H1 (cell line): Measurements from ENCODE around the gene RBM20. TPM values are rescaled to one million over a fixed set of nuclear protein-coding genes. Genes with fewer than 3 reads are reported as not detected.

Source experiments
- CTCF ChIA-PET: fragments of 300-600 bp; sonication (Branson Sonifier 250); formaldehyde crosslinking; loops from one replicate; lab custom pipeline; 2021; ENCODE audit not compliant: partially characterized antibody; lab: Charles Lee
- POLR2A ChIA-PET: fragments of 300-600 bp; sonication (Branson Sonifier 250); formaldehyde crosslinking; loops from one replicate; lab custom pipeline; 2021; ENCODE audit warnings: inconsistent platforms; ENCODE audit not compliant: partially characterized antibody; lab: Charles Lee
- DNase-seq, 2 experiments: peaks; one replicate each; pipeline versions ENCODE4 v3.0.0 to v3.0.0-alpha.2; 2010 to 2022; ENCODE audit warnings: low spot score in 2 of 2, low read depth in 1 of 2, mixed read lengths in 1 of 2
- FAIRE-seq: peaks from 2 replicates; lab custom pipeline; 2011; peaks lifted over from hg19 to GRCh38; lab: Jason Lieb, UNC
- H2AFZ ChIP-seq: 2 replicates; pipeline ENCODE4 v1.8.1; 2012; ENCODE audit warnings: low read length, inconsistent platforms
- H2AK5ac ChIP-seq: 2 replicates; pipeline ENCODE4 v1.6.1; 2013; ENCODE audit warnings: low read depth, low read length
- H2BK120ac ChIP-seq: replicated peaks from 2 replicates; pipeline ENCODE3; 2013; ENCODE audit warnings: low read depth, low read length, inconsistent platforms
- H2BK12ac ChIP-seq: 2 replicates; pipeline ENCODE4 v1.6.1; 2013; ENCODE audit warnings: low read depth, low read length
- H2BK15ac ChIP-seq: 2 replicates; pipeline ENCODE4 v1.6.1; 2013; ENCODE audit warnings: low read length
- H2BK20ac ChIP-seq: 2 replicates; pipeline ENCODE4 v1.6.1; 2013; ENCODE audit warnings: low read length
- H2BK5ac ChIP-seq: 2 replicates; pipeline ENCODE4 v1.6.1; 2013; ENCODE audit warnings: low read depth, low read length
- H3K14ac ChIP-seq: 2 replicates; pipeline ENCODE4 v1.6.1; 2013; ENCODE audit warnings: inconsistent platforms; ENCODE audit not compliant: insufficient read length
- H3K18ac ChIP-seq: 2 replicates; pipeline ENCODE4 v1.6.1; 2013; ENCODE audit warnings: low read length; ENCODE audit errors: extremely low read depth
- H3K23ac ChIP-seq: 2 replicates; pipeline ENCODE4 v1.6.1; 2013; ENCODE audit warnings: inconsistent platforms; ENCODE audit not compliant: insufficient read length
- H3K23me2 ChIP-seq: 2 replicates; pipeline ENCODE4 v1.6.1; 2013; ENCODE audit warnings: low read depth, low read length
- H3K27ac ChIP-seq: 2 replicates; pipeline ENCODE4 v1.6.1; 2011; ENCODE audit warnings: low read depth, low read length, inconsistent platforms
- H3K27me3 ChIP-seq, 4 experiments: replicated peaks in 1 of 4; 1 replicate in 1 of 4; 2 replicates in 3 of 4; pipeline versions ENCODE4 v1.6.1 to v1.8.1; 2011 to 2013; ENCODE audit warnings: low read length in 3 of 4, mild to moderate bottlenecking in 3 of 4, inconsistent platforms in 2 of 4, mixed read lengths in 2 of 4, moderate library complexity in 1 of 4; ENCODE audit not compliant: control insufficient read depth in 3 of 4, insufficient read depth in 3 of 4; ENCODE audit errors: extremely low read depth in 1 of 4
- H3K36me3 ChIP-seq, 4 experiments: 2 replicates each; pipeline versions ENCODE4 v1.6.1 to v1.8.1; 2011 to 2013; ENCODE audit warnings: mild to moderate bottlenecking in 4 of 4, low read length in 3 of 4, moderate library complexity in 2 of 4, control low read depth in 1 of 4, inconsistent platforms in 1 of 4; ENCODE audit not compliant: insufficient read depth in 4 of 4, control insufficient read depth in 2 of 4
- H3K4ac ChIP-seq: replicated peaks from 2 replicates; pipeline ENCODE3; 2013; ENCODE audit warnings: low read length, low read depth, mixed read lengths, inconsistent platforms; ENCODE audit not compliant: insufficient read length
- H3K4me1 ChIP-seq, 4 experiments: replicated peaks in 1 of 4; 1 replicate in 1 of 4; 2 replicates in 3 of 4; pipeline versions ENCODE4 v1.6.1 to v1.8.1; 2011 to 2013; ENCODE audit warnings: low read length in 3 of 4, inconsistent platforms in 2 of 4, mixed read lengths in 1 of 4; ENCODE audit not compliant: insufficient read depth in 4 of 4, control insufficient read depth in 3 of 4
- H3K4me2 ChIP-seq, 2 experiments: 2 replicates each; pipeline versions ENCODE4 v1.6.1 to v1.8.1; 2011 to 2013; ENCODE audit warnings: low read depth in 2 of 2, low read length in 2 of 2, control low read depth in 1 of 2, inconsistent platforms in 1 of 2, mild to moderate bottlenecking in 1 of 2; ENCODE audit not compliant: insufficient read depth in 1 of 2
- H3K4me3 ChIP-seq, 4 experiments: fragments of 200-600, 300-600 bp in 1 of 4; sonication (generic), shearing (Covaris generic), sonication (Bioruptor Twin) in 1 of 4; 2 replicates each; pipeline versions ENCODE4 v1.5.1 to v1.8.1; 2011 to 2016; ENCODE audit warnings: low read length in 4 of 4, low read depth in 3 of 4, control low read depth in 2 of 4, inconsistent platforms in 2 of 4, mild to moderate bottlenecking in 2 of 4, mixed read lengths in 1 of 4, moderate library complexity in 1 of 4; ENCODE audit not compliant: insufficient read depth in 2 of 4; ENCODE audit errors: extremely low read depth in 1 of 4
- H3K56ac ChIP-seq: replicated peaks from 2 replicates; pipeline ENCODE3; 2013; ENCODE audit warnings: low read depth, mild to moderate bottlenecking, mixed read lengths, low read length, inconsistent platforms; ENCODE audit not compliant: insufficient read length
- H3K79me1 ChIP-seq: 2 replicates; pipeline ENCODE4 v1.6.1; 2013; ENCODE audit warnings: low read depth, low read length, control low read depth
- H3K79me2 ChIP-seq, 2 experiments: 2 replicates each; pipeline versions ENCODE4 v1.6.1 to v1.8.1; 2012 to 2013; ENCODE audit warnings: low read length in 2 of 2, mild to moderate bottlenecking in 2 of 2, inconsistent platforms in 1 of 2; ENCODE audit not compliant: insufficient read depth in 2 of 2, control insufficient read depth in 1 of 2
- H3K9ac ChIP-seq, 4 experiments: replicated peaks in 1 of 4; 1 replicate in 1 of 4; 2 replicates in 3 of 4; pipeline versions ENCODE4 v1.6.1 to v1.8.1; 2011 to 2013; ENCODE audit warnings: low read depth in 3 of 4, low read length in 3 of 4, control low read depth in 2 of 4, mild to moderate bottlenecking in 2 of 4, moderate library complexity in 2 of 4, inconsistent platforms in 1 of 4; ENCODE audit errors: extremely low read depth in 1 of 4
- H3K9me3 ChIP-seq, 2 experiments: 2 replicates each; pipeline versions ENCODE4 v1.6.1 to v1.8.1; 2012 to 2013; ENCODE audit warnings: mild to moderate bottlenecking in 2 of 2, moderate library complexity in 2 of 2, control low read depth in 1 of 2, inconsistent platforms in 1 of 2, low read depth in 1 of 2, low read length in 1 of 2, mixed read lengths in 1 of 2; ENCODE audit not compliant: insufficient read depth in 2 of 2
- H4K20me1 ChIP-seq, 2 experiments: replicated peaks in 1 of 2; 2 replicates each; pipeline versions ENCODE3 to v1.8.1; 2011 to 2013; ENCODE audit warnings: inconsistent platforms in 2 of 2, low read length in 2 of 2, mild to moderate bottlenecking in 1 of 2; ENCODE audit not compliant: insufficient read depth in 2 of 2, control insufficient read depth in 1 of 2
- H4K5ac ChIP-seq: 2 replicates; pipeline ENCODE4 v1.6.1; 2013; ENCODE audit warnings: low read length, low read depth, mixed read lengths, inconsistent platforms; ENCODE audit not compliant: insufficient read length
- H4K8ac ChIP-seq: 2 replicates; pipeline ENCODE4 v1.8.0; 2013; ENCODE audit warnings: mild to moderate bottlenecking, moderate library complexity, low read length, inconsistent platforms; ENCODE audit not compliant: insufficient read depth; ENCODE audit errors: extremely low read depth
- H4K91ac ChIP-seq: replicated peaks from 2 replicates; pipeline ENCODE3; 2013; ENCODE audit warnings: low read length, mixed read lengths, inconsistent platforms; ENCODE audit not compliant: insufficient read length
- ASH2L ChIP-seq: fragments of 200-600, 300-600 bp; sonication (generic); IDR thresholded peaks from one replicate; pipeline ENCODE4 v1.7.1; 2017; ENCODE audit warnings: low read length
- CEBPB ChIP-seq: IDR thresholded peaks from 2 replicates; pipeline ENCODE4 v1.6.1; 2012; ENCODE audit warnings: low read depth, low read length
- E2F6 ChIP-seq: IDR thresholded peaks from 2 replicates; pipeline ENCODE4 v1.6.1; 2012; ENCODE audit warnings: inconsistent platforms
- GTF2F1 ChIP-seq: IDR thresholded peaks from 2 replicates; pipeline ENCODE4 v1.6.1; 2012; ENCODE audit warnings: low read depth, low read length, improper control_type of control experiment, borderline replicate concordance
- HDAC6 ChIP-seq: IDR thresholded peaks from one replicate; pipeline ENCODE4 v1.7.1; 2012; ENCODE audit warnings: low read depth, mild to moderate bottlenecking, inconsistent platforms, low read length, moderate library complexity
- JUN ChIP-seq: IDR thresholded peaks from 2 replicates; pipeline ENCODE4 v1.6.1; 2011; ENCODE audit warnings: low read depth, mild to moderate bottlenecking, improper control_type of control experiment, low read length
- NRF1 ChIP-seq: IDR thresholded peaks from 2 replicates; pipeline ENCODE4 v1.6.1; 2011; ENCODE audit warnings: mild to moderate bottlenecking, low read depth, low read length, improper control_type of control experiment
- SIRT6 ChIP-seq: IDR thresholded peaks from one replicate; pipeline ENCODE4 v1.7.1; 2012; ENCODE audit warnings: low read length, inconsistent platforms
- TAF1 ChIP-seq: IDR thresholded peaks from 2 replicates; pipeline ENCODE4 v1.6.1; 2011; ENCODE audit warnings: mild to moderate bottlenecking, low read depth, low read length
- WGBS, 2 experiments: shearing (Covaris generic) in 1 of 2; methylation state at CpG; one replicate each; pipeline versions ENCODE4 v1.1.6 to v1.1.7; 2013 to 2015; ENCODE audit warnings: low lambda C conversion rate in 2 of 2, mixed read lengths in 2 of 2, inconsistent platforms in 1 of 2, low coverage in 1 of 2, missing lambda C conversion rate in 1 of 2; ENCODE audit not compliant: insufficient replicate concordance in 2 of 2, insufficient coverage in 1 of 2, insufficient read length in 1 of 2; ENCODE audit errors: extremely low coverage in 1 of 2, missing lambda C conversion rate in 1 of 2; 5-methylcytosine and 5-hydroxymethylcytosine counted together
- polyA plus RNA-seq, 7 experiments: library from polyadenylated mRNA; depleted of rRNA in 3 of 7; stranded (reverse) in 5 of 7; unstranded in 2 of 7; fragments of >200 nt in 5 of 7; fragments of 200-250 nt in 2 of 7; gene quantifications; 1 replicate in 5 of 7; 2 replicates in 1 of 7; 4 replicates in 1 of 7; pipeline versions ENCODE4 v1.2.1 to v1.2.3, GENCODE V29; 2011 to 2013; ENCODE audit warnings: missing spikeins in 2 of 7, mixed read lengths in 2 of 7
- total RNA-seq: library from RNA; stranded (reverse); fragmentation: NEBNext Ultra II Directional; extraction: Animal tissue kit (Norgen Biotek cat#: 25700); gene quantifications from 2 replicates; pipeline ENCODE4 v1.2.1, GENCODE V29; 2021

RBM20 gene
- total and polyA plus RNA-seq, 2 of the 8 experiments (the other 6 are each of a cell fraction or from before 2014, with no cell fraction given): 0.05 to 0.63 TPM

DNA sequence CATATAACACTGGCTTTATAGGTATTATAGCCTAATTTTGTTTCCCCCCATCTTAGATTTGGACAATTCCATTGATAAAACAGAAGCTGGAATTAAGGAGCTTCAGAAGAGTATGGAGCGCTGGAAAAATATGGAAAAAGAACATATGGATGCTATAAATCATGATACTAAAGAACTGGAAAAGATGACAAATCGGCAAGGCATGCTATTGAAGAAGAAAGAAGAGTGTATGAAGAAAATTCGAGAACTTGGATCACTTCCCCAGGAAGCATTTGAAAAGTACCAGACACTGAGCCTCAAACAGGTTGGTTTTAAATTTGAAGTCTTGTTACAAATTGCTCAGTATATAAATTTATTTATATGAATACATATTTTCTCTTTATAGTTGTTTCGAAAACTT lies 42.6 kb upstream of the RBM20 start:
- DNase-seq (no peak), FAIRE-seq (no peak)
- Histone ChIP-seq H4K5ac (no peak overlapping the region), H2BK20ac (no peak overlapping the region), H3K4me1 (no peaks in the 10 kb centered on the region), H3K79me1 (no peaks in the 10 kb centered on the region), H2BK5ac (no peak overlapping the region), H3K9ac (no peak overlapping the region), H3K4me3 (no peak overlapping the region), H4K91ac (no peak overlapping the region), H3K9me3 (no peaks in the 10 kb centered on the region), H3K18ac (no peak overlapping the region), H3K14ac (no peak overlapping the region), H4K20me1 (peaks cover 0 to 2% of the 10 kb centered on the region in 2 experiments), H3K4ac (no peak overlapping the region), H2BK120ac (no peak overlapping the region), H3K36me3 (peaks cover 14 to 86% (median 47%) of the 10 kb centered on the region in 4 experiments), H2BK15ac (no peak overlapping the region), H2AFZ (no peak overlapping the region), H3K4me2 (no peak overlapping the region), H4K8ac (no peak overlapping the region), H3K27ac (no peak overlapping the region), H3K79me2 (no peaks in the 10 kb centered on the region), H3K56ac (no peak overlapping the region), H2BK12ac (no peak overlapping the region), H2AK5ac (no peak overlapping the region), H3K27me3 (no peaks in the 10 kb centered on the region), H3K23ac (no peak overlapping the region), H3K23me2 (no peaks in the 10 kb centered on the region)
- WGBS, 2 experiments: 95% methylated on average over 4 of the region's 4 CpGs; no CpG with 5 or more reads in 1 of the 2 experiments
- ChIA-PET POLR2A (interaction anchor here (1.0 kb wide), 1 partner anchor 294 kb away, joined by 3 read pairs; no protein-coding TSS in a partner anchor), CTCF (interaction anchor here (1.5 to 8.1 kb wide), 3 partner anchors 13 to 262 kb away, joined by 3 to 50 read pairs (median 8); no protein-coding TSS in a partner anchor)
- no peak for TF ChIP-seq HDAC6
- no peak for TF ChIP-seq GTF2F1
- TF ChIP-seq TAF1: no peak
- TF ChIP-seq E2F6: no peak
- no peak for TF ChIP-seq NRF1
- no peak for TF ChIP-seq SIRT6
- TF ChIP-seq JUN: no peak
- no peak for TF ChIP-seq ASH2L
- TF ChIP-seq CEBPB: no peak
